Measurements from ENCODE around the gene NFATC3.

NFATC3 gene

GRCh38 chr16:68078701-68079375 is 6.3 kb upstream of the NFATC3 start:
- Mint-ChIP-seq H3K9me3 (no peaks in the 10 kb centered on the region), H3K36me3 (ENCODE audit: low read depth) (peaks cover 60% of the 10 kb centered on the region), H3K27ac (peak overlapping the region; percentile 95), H3K4me1 (ENCODE audit: low read depth) (peaks cover 86% of the 10 kb centered on the region), H3K27me3 (ENCODE audit: low read depth) (no peaks in the 10 kb centered on the region), H3K4me3 (peak overlapping the region; percentile 79)
- no peak for DNase-seq (ENCODE audit: low spot score)

GRCh38 chr16:68079376-68079625 is 5.9 kb upstream of the NFATC3 start:
- Mint-ChIP-seq H3K27me3 (ENCODE audit: low read depth) (no peaks in the 10 kb centered on the region), H3K9me3 (no peaks in the 10 kb centered on the region), H3K36me3 (ENCODE audit: low read depth) (peaks cover 56% of the 10 kb centered on the region), H3K4me1 (ENCODE audit: low read depth) (peaks cover 86% of the 10 kb centered on the region), H3K27ac (peak overlapping the region; percentile 95), H3K4me3 (peak overlapping the region; percentile 79)
- no peak for DNase-seq (ENCODE audit: low spot score)

GRCh38 chr16:68079626-68080344 is 5.4 kb upstream of the NFATC3 start:
- DNase-seq (ENCODE audit: low spot score) = peak; percentile 91
- Mint-ChIP-seq H3K4me3 (peak overlapping the region; percentile 79), H3K4me1 (ENCODE audit: low read depth) (peaks cover 83% of the 10 kb centered on the region), H3K36me3 (ENCODE audit: low read depth) (peaks cover 53% of the 10 kb centered on the region), H3K27me3 (ENCODE audit: low read depth) (no peaks in the 10 kb centered on the region), H3K27ac (peak overlapping the region; percentile 95), H3K9me3 (no peaks in the 10 kb centered on the region)

- Mint-ChIP-seq H3K27ac (peak overlapping the region; percentile 85), H3K9me3 (no peaks in the 10 kb centered on the region), H3K4me3 (peak overlapping the region; percentile 42), H3K4me1 (ENCODE audit: low read depth) (peaks cover 64% of the 10 kb centered on the region), H3K36me3 (ENCODE audit: low read depth) (peaks cover 43% of the 10 kb centered on the region), H3K27me3 (ENCODE audit: low read depth) (no peaks in the 10 kb centered on the region)
- DNase-seq (ENCODE audit: low spot score) = peak; percentile 54
Measured at GRCh38 chr16:68081861-68082628, 3.1 kb upstream of the NFATC3 start.

GRCh38 chr16:68082629-68083238 is 2.4 kb upstream of the NFATC3 start:
- peak overlapping the region; percentile 85 for H3K27ac Mint-ChIP-seq
- no peaks in the 10 kb centered on the region for H3K27me3 Mint-ChIP-seq (ENCODE audit: low read depth)
- H3K36me3 Mint-ChIP-seq (ENCODE audit: low read depth) = peaks cover 41% of the 10 kb centered on the region
- no peak for DNase-seq (ENCODE audit: low spot score)
- peak overlapping the region; percentile 42 for H3K4me3 Mint-ChIP-seq
- no peaks in the 10 kb centered on the region for H3K9me3 Mint-ChIP-seq
- peaks cover 64% of the 10 kb centered on the region for H3K4me1 Mint-ChIP-seq (ENCODE audit: low read depth)

GRCh38 chr16:68083239-68083781 is 1.9 kb upstream of the NFATC3 start:
- H3K4me1 Mint-ChIP-seq (ENCODE audit: low read depth) = peaks cover 62% of the 10 kb centered on the region
- no peaks in the 10 kb centered on the region for H3K9me3 Mint-ChIP-seq
- H3K27ac Mint-ChIP-seq = peak overlapping the region; percentile 85
- no peak for DNase-seq (ENCODE audit: low spot score)
- H3K36me3 Mint-ChIP-seq (ENCODE audit: low read depth) = peaks cover 37% of the 10 kb centered on the region
- H3K4me3 Mint-ChIP-seq = no peak overlapping the region
- H3K27me3 Mint-ChIP-seq (ENCODE audit: low read depth) = no peaks in the 10 kb centered on the region

GRCh38 chr16:68083861-68084503 is 1.2 kb upstream of the NFATC3 start:
- Mint-ChIP-seq H3K9me3 (no peaks in the 10 kb centered on the region), H3K27me3 (ENCODE audit: low read depth) (no peaks in the 10 kb centered on the region), H3K4me1 (ENCODE audit: low read depth) (peaks cover 57% of the 10 kb centered on the region), H3K4me3 (peak overlapping the region; percentile 87), H3K27ac (peak overlapping the region; percentile 85), H3K36me3 (ENCODE audit: low read depth) (peaks cover 34% of the 10 kb centered on the region)
- DNase-seq (ENCODE audit: low spot score) = no peak

- Mint-ChIP-seq H3K4me1 (ENCODE audit: low read depth) (peaks cover 57% of the 10 kb centered on the region), H3K27ac (peak overlapping the region; percentile 85), H3K4me3 (peak overlapping the region; percentile 87), H3K27me3 (ENCODE audit: low read depth) (no peaks in the 10 kb centered on the region), H3K36me3 (ENCODE audit: low read depth) (peaks cover 28% of the 10 kb centered on the region), H3K9me3 (no peaks in the 10 kb centered on the region)
- peak; percentile 94 for DNase-seq (ENCODE audit: low spot score)
Measured at GRCh38 chr16:68084504-68085258, 489 bp upstream of the NFATC3 start.

- H3K9me3 Mint-ChIP-seq = no peaks in the 10 kb centered on the region
- H3K4me1 Mint-ChIP-seq (ENCODE audit: low read depth) = peaks cover 57% of the 10 kb centered on the region
- peak overlapping the region; percentile 85 for H3K27ac Mint-ChIP-seq
- peak overlapping the region; percentile 91 for H3K4me3 Mint-ChIP-seq
- H3K27me3 Mint-ChIP-seq (ENCODE audit: low read depth) = no peaks in the 10 kb centered on the region
- peaks cover 26% of the 10 kb centered on the region for H3K36me3 Mint-ChIP-seq (ENCODE audit: low read depth)
- no peak for DNase-seq (ENCODE audit: low spot score)
Measured at GRCh38 chr16:68086336-68086841, 1.2 kb downstream of the NFATC3 start.

- Mint-ChIP-seq H3K9me3 (no peaks in the 10 kb centered on the region), H3K36me3 (ENCODE audit: low read depth) (peaks cover 27% of the 10 kb centered on the region), H3K27me3 (ENCODE audit: low read depth) (no peaks in the 10 kb centered on the region), H3K4me3 (peak overlapping the region; percentile 91), H3K4me1 (ENCODE audit: low read depth) (peaks cover 57% of the 10 kb centered on the region), H3K27ac (peak overlapping the region; percentile 85)
- DNase-seq (ENCODE audit: low spot score) = no peak
Measured at GRCh38 chr16:68086860-68087268, 1.7 kb downstream of the NFATC3 start.

GRCh38 chr16:68087688-68088087 is 2.5 kb downstream of the NFATC3 start:
- Mint-ChIP-seq H3K36me3 (ENCODE audit: low read depth) (peaks cover 26% of the 10 kb centered on the region), H3K27ac (peak overlapping the region; percentile 77), H3K4me3 (peak overlapping the region; percentile 91), H3K9me3 (no peaks in the 10 kb centered on the region), H3K4me1 (ENCODE audit: low read depth) (peaks cover 51% of the 10 kb centered on the region), H3K27me3 (ENCODE audit: low read depth) (no peaks in the 10 kb centered on the region)
- no peak for DNase-seq (ENCODE audit: low spot score)

- no peak for DNase-seq (ENCODE audit: low spot score)
- Mint-ChIP-seq H3K27ac (peak overlapping the region; percentile 77), H3K4me1 (ENCODE audit: low read depth) (peaks cover 51% of the 10 kb centered on the region), H3K27me3 (ENCODE audit: low read depth) (no peaks in the 10 kb centered on the region), H3K4me3 (peak overlapping the region; percentile 91), H3K36me3 (ENCODE audit: low read depth) (peaks cover 28% of the 10 kb centered on the region), H3K9me3 (no peaks in the 10 kb centered on the region)
Measured at GRCh38 chr16:68088130-68088972, 3.2 kb downstream of the NFATC3 start.

Measured in T-helper 2 cell treated with Interferon-gamma antibody and Interleukin-4, amounts not matched to agents 5 μg/mL and 100 μg/mL, for 36 hours (primary cell).